Right atrium auricular region (tissue), 2 donors: Measurements from ENCODE around the gene ELL2. TPM values are rescaled to one million over a fixed set of nuclear protein-coding genes. Genes with fewer than 3 reads are reported as not detected.

ENCODE experiments used
- DNase-seq: peaks from one replicate; pipeline ENCODE4 v3.0.0-alpha.2; 2019; ENCODE audit warnings: low spot score
- H3K27ac ChIP-seq, 2 donors: fragments of 200-600 bp; sonication (generic); 1 replicate in 1 of 2; 2 replicates in 1 of 2; pipeline ENCODE4 v1.5.1; 2016 to 2019
- H3K27me3 ChIP-seq, 2 donors: fragments of 200-600 bp; sonication (generic); one replicate each; pipeline versions ENCODE4 v1.5.1 to v1.6.0; 2017 to 2019
- H3K36me3 ChIP-seq: fragments of 200-600 bp; sonication (generic); one replicate; pipeline ENCODE4 v1.5.1; 2016
- H3K4me1 ChIP-seq, 2 donors: fragments of 200-600 bp; sonication (generic); one replicate each; pipeline versions ENCODE4 v1.5.1 to v1.6.0; 2017 to 2019
- H3K4me3 ChIP-seq, 2 donors: fragments of 200-600 bp; sonication (generic); 1 replicate in 1 of 2; 2 replicates in 1 of 2; pipeline ENCODE4 v1.5.1; 2017 to 2019; ENCODE audit warnings: mild to moderate bottlenecking in 1 of 2, moderate library complexity in 1 of 2
- H3K9me3 ChIP-seq, 2 donors: fragments of 200-600 bp; sonication (generic); one replicate each; pipeline ENCODE4 v1.5.1; 2019
- total RNA-seq, 2 donors: library from RNA; depleted of rRNA; stranded (reverse); fragments of >200 nt; gene quantifications; one replicate each; pipeline ENCODE4 v1.1.0, GENCODE V29; 2016
- TF ChIP-seq, protein P1 (sequence below), 2 donors: fragments of 200-600 bp; sonication (generic); IDR thresholded peaks; one replicate each; pipeline ENCODE4 v1.5.1; 2019; ENCODE audit warnings: antibody characterized with exemption in 2 of 2

The ELL2 gene
- total RNA-seq, 2 donors from 2014 or later = 28.8 to 29.1 TPM

- H3K9me3 ChIP-seq = no peaks in the 10 kb centered on the region
- H3K4me1 ChIP-seq = peaks cover 0 to 52% of the 10 kb centered on the region in 2 donors
- no peaks in the 10 kb centered on the region for H3K27me3 ChIP-seq
- H3K4me3 ChIP-seq = peak overlapping the region; percentile 93 to 94
- DNase-seq = no peak
- H3K27ac ChIP-seq = peak overlapping the region; percentile 100
- no peaks in the 10 kb centered on the region for H3K36me3 ChIP-seq
- TF ChIP-seq, protein P1, sequence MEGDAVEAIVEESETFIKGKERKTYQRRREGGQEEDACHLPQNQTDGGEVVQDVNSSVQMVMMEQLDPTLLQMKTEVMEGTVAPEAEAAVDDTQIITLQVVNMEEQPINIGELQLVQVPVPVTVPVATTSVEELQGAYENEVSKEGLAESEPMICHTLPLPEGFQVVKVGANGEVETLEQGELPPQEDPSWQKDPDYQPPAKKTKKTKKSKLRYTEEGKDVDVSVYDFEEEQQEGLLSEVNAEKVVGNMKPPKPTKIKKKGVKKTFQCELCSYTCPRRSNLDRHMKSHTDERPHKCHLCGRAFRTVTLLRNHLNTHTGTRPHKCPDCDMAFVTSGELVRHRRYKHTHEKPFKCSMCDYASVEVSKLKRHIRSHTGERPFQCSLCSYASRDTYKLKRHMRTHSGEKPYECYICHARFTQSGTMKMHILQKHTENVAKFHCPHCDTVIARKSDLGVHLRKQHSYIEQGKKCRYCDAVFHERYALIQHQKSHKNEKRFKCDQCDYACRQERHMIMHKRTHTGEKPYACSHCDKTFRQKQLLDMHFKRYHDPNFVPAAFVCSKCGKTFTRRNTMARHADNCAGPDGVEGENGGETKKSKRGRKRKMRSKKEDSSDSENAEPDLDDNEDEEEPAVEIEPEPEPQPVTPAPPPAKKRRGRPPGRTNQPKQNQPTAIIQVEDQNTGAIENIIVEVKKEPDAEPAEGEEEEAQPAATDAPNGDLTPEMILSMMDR (IDR thresholded peaks at IDR 0.05) = no peak
Measured at GRCh38 chr5:95958310-95959014, 3.2 kb downstream of the ELL2 start.

- H3K27me3 ChIP-seq = no peaks in the 10 kb centered on the region
- peak overlapping the region; percentile 100 for H3K27ac ChIP-seq
- H3K4me3 ChIP-seq = peak overlapping the region in 1 of 2 donors; percentile 94
- TF ChIP-seq, protein P1 (IDR thresholded peaks at IDR 0.05) = no peak
- no peaks in the 10 kb centered on the region for H3K9me3 ChIP-seq
- H3K4me1 ChIP-seq = peaks cover 0 to 58% of the 10 kb centered on the region in 2 donors
- H3K36me3 ChIP-seq = no peaks in the 10 kb centered on the region
- DNase-seq = no peak
Measured at GRCh38 chr5:95957561-95958203, 4.0 kb downstream of the ELL2 start.

- Histone ChIP-seq H3K27ac (peak overlapping the region; percentile 2 to 100), H3K4me3 (no peak overlapping the region), H3K36me3 (no peaks in the 10 kb centered on the region), H3K9me3 (no peaks in the 10 kb centered on the region), H3K4me1 (peaks cover 0 to 58% of the 10 kb centered on the region in 2 donors), H3K27me3 (no peaks in the 10 kb centered on the region)
- TF ChIP-seq, protein P1 (IDR thresholded peaks at IDR 0.05) = no peak
- no peak for DNase-seq
Measured at GRCh38 chr5:95956900-95957293, 4.8 kb downstream of the ELL2 start.

GRCh38 chr5:95956021-95956899 lies 5.4 kb downstream of the ELL2 start:
- Histone ChIP-seq H3K36me3 (no peaks in the 10 kb centered on the region), H3K4me3 (no peak overlapping the region), H3K4me1 (peaks cover 0 to 58% of the 10 kb centered on the region in 2 donors), H3K27me3 (no peaks in the 10 kb centered on the region), H3K9me3 (no peaks in the 10 kb centered on the region), H3K27ac (peak overlapping the region; percentile 31 to 100)
- DNase-seq = no peak
- TF ChIP-seq, protein P1 (IDR thresholded peaks at IDR 0.05) = no peak

- DNase-seq = no peak
- no peaks in the 10 kb centered on the region for H3K27me3 ChIP-seq
- H3K9me3 ChIP-seq = no peaks in the 10 kb centered on the region
- TF ChIP-seq, protein P1 (IDR thresholded peaks at IDR 0.05) = no peak
- peak overlapping the region in 1 of 2 donors; percentile 100 for H3K27ac ChIP-seq
- H3K36me3 ChIP-seq = no peaks in the 10 kb centered on the region
- no peak overlapping the region for H3K4me3 ChIP-seq
- peaks cover 0 to 57% of the 10 kb centered on the region in 2 donors for H3K4me1 ChIP-seq
Measured at GRCh38 chr5:95954716-95955115, 6.9 kb downstream of the ELL2 start.
